ENCODE results near the gene FCN1.
"Not testable (repeated sequence)": the region's sequence is repeated elsewhere in the genome, so short reads cannot be mapped to it uniquely, and the experiment has no call there.

FCN1 gene

DNA sequence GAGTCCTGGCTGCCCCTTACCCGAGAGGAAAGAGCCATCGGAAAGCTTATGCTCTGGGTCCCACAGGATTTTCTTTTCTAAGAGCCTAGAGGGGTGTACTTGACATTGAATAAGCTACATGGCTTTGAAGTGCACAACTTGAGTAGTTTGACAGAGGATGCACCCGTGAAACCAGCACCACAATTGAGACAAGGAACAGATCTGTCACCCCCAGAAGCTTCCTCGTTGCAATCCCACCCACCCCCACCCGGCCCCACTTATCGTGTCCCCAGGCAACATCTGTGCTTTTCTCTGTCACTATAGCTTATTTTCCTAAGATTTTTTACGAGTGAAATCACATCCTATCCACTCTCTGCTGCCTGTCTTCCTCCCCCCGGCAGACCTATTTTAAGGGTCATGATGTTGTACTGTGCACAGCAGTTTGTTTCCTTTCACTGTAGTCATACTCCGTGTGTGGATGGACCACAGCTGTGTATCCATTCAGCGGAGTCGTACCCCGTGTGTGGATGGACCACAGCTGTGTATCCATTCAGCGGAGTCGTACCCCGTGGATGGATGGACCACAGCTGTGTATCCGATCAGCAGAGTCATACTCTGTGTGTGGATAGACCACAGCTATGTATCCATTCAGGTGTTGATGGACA, 45.9 kb downstream of the FCN1 start:
- DNase-seq (ENCODE audit: low read depth), result no peak

DNA sequence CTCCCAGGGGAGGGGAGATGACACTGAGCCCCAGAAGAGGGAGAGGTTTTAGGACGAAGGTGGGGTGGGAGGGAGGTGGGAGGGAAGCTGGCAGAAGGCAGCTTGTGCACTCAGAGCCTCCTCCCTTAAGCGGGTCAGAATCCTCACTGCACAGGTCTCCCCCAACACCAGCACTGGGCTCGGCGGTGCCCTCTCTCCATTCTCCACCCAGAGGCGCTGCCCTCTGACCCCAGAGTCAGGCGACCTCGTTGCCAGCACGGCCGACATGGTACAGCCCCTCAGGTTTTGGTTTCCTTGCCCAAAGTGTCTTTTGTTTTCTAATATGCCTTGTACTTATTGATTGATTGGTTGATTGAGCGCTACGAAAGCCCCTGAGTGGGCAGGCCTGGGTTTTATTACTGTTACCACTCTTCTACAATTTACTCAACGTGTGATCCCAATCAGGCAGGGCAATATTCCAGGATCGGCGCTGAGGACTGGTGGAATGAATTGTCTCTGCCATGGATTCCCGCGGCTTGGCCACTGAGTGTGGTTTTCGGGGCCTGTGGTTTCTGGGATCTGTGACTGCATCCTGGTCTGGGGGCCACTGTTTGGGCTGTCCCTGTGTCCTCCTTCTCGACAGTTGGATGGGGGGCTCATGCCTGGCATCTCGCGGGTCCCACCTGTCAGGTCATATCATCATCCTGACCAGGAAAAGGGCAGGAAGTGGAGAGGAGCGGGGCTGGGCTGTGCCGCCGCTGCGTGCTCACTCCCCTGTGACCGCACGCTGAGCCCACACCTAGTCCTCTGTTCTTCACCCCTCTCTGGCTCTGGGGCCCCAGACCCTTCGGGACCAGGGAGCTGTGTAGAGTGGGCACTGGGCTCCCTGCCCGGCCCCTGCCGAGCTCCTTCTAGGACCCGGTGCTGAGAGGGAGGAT, 46.7 kb downstream of the FCN1 start:
- no peak for DNase-seq (ENCODE audit: low read depth)

DNA sequence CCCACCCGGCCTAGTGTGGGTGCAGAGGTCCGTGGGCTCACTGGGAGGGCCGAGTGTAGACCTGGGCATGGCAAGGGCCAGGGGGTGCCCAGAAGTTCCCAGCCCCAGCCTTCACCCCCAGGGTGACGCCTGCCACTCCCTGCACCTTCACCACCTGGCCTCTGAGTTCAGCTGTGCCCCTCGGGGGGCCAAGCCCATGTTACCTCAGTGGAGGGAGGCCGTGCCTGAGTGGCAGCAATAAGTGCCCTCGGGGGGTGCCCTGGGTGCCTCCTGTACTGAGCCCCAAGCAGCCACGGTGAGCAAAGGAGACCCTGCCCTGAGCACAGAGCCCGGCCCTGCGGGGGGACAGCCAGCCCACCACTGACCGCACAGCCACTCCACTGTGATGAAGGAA, 47.4 kb downstream of the FCN1 start:
- no peak for DNase-seq (ENCODE audit: low read depth)

DNA sequence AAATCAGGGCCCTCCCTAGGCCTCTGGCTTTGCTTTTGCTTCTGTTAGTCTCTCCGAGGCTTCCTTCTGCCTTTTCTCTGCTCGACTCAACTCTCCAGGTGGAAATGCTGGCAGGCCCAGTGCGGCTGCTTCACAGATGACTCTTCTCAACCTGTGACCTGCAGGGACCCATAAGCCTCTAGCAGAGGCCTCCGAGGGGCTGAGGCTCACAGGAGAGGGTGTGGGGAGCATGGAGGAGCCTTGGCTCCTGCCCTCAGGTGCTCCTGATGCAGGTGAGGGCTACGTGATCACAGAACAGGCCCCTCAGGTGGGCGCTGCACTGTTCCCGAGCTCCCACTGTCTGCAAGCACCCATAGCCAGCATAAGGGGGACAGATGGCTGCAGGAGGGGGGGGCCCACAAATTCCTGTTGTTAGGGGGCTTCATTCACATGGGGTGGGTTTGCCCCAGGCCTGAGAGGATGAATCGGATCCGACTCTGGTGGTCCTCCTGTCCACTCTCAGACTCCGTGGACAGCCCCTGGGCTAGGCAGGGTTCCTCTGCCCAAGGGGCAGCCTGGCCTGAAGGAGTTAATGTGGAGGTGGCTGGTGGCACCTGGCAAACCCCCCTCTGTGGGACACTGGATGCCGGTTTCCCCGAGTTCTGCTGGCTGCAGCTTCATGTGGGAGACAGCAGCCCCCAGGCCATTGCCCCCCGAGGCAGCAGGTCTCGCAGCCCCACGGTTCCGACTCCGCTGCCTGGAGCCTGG, 48.0 kb downstream of the FCN1 start:
- no peak for DNase-seq (ENCODE audit: low read depth)

GRCh38 chr9:134868751-134869553, 48.8 kb downstream of the FCN1 start:
- no peak for DNase-seq (ENCODE audit: low read depth)

DNA sequence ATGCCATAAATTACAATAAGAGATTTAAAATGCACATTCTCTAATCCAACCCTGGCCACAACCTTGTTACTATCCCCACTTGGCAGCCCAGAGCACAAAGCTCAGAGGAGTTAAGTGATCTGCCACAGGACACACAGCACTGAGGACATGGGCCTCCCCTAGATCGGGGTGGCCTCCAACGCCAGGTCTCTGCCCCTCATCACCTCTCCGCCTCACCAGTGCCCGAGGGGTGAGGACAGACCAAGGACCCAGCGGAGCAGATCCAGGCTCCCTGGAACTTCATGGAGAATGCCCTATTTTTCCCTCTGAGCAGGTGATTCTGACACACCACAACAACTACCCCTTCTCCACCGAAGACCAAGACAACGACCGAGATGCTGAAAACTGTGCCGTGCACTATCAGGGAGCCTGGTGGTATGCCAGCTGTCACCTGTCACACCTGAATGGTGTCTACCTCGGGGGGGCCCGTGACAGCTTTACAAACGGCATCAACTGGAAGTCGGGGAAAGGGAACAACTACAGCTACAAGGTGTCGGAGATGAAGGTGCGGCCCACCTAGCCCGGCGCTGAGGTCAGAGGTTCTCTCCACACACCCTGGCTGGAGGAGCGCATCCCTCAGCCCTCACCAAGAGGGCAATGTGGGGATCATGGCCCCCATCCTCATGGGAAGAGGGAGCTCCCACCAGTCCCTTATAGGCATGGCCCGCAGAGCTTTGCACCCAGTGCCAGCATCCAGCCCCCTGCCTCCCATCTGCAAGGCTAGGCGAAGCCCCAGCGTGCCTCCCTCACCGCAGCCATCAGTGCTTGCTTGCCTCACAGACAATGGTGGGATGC, 49.6 kb downstream of the FCN1 start:
- DNase-seq (ENCODE audit: low read depth), result no peak

DNA sequence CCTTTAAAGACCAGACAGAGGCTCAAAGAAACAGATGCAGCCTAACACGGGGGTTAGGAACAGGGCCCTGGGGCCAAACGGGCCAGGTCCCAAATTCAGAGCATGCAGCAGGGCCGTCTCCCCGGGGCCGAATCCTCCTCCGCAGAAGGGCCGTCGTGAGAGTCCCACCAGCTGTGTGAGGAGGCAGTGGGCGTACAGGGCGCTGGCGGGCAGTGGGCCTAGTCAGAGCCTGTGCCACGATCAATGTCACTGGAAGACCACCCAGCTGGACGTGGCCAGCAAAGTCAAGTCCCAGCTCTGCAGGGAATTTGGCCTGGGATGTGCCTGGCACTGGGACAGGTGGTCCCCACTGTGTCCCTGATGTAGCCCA, 52.9 kb downstream of the FCN1 start:
- no peak for DNase-seq (ENCODE audit: low read depth)

GRCh38 chr9:134863941-134864820, 53.5 kb downstream of the FCN1 start:
- no peak for DNase-seq (ENCODE audit: low read depth)

DNA sequence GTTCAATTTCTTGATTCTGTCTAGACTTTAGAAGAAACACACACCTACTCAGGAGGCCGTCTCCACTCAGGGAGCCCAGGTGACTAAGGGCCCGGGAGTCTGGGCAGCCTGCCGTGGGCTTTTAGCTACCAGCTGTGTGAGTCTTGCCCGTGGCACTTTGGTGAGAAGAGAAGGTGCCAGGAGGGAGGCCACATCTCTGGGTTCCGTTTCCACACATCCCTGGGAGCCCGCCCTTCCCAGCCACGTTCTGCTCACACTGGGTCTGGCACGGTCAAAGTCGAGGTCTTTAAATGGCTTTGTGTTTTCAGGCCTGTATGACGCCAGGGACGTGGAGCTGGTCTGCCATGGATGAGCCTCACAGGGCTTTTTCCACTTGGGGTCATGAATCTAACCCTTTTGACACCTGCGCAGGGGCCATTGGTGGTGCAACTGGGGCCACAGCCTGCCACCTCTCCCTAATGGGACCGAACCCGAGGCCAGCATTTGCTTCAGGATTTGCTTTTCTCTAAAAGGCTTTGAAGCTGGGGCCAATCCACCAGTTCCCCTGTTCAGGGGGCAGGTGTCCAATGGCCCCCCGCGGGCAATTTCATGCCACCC, 54.3 kb downstream of the FCN1 start:
- DNase-seq (ENCODE audit: low read depth), result no peak

DNA sequence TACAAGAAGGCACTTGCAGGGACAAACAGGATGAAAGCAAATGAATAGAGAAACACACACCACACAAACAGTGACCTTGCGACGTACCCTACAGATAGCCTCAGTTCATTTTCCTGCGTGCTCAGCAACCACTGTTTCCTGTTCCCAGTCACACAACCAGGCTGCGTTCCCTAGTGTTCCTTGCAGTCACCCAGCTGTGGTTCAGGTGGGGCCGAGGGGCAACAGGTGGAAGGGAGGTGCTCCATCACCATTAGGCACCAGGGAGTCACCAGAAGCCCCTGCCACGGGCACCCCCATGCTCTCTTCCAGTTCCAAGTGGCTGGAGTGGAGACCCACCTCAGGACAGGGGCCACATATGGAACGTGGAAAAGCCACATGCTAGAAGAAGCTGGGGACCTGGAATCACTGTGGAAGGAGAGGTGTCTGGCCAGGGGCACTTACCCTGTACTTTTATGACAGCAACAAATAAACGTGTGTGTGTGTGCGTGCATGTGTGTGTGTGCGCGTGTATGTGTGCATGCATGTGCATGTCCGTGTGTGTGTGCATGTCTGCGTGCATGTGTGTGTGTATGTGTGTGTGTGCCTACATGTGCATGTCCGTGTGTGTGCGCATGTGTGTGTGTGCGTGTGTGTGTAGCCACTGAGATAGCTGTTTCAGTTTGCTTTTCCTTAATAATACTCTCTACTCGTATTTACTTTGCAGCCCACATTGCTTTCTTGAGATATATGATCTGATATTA, 55.9 kb downstream of the FCN1 start:
- no peak for DNase-seq (ENCODE audit: low read depth)

GRCh38 chr9:134860510-134860909, 57.2 kb downstream of the FCN1 start:
- no peak for DNase-seq (ENCODE audit: low read depth)

DNA sequence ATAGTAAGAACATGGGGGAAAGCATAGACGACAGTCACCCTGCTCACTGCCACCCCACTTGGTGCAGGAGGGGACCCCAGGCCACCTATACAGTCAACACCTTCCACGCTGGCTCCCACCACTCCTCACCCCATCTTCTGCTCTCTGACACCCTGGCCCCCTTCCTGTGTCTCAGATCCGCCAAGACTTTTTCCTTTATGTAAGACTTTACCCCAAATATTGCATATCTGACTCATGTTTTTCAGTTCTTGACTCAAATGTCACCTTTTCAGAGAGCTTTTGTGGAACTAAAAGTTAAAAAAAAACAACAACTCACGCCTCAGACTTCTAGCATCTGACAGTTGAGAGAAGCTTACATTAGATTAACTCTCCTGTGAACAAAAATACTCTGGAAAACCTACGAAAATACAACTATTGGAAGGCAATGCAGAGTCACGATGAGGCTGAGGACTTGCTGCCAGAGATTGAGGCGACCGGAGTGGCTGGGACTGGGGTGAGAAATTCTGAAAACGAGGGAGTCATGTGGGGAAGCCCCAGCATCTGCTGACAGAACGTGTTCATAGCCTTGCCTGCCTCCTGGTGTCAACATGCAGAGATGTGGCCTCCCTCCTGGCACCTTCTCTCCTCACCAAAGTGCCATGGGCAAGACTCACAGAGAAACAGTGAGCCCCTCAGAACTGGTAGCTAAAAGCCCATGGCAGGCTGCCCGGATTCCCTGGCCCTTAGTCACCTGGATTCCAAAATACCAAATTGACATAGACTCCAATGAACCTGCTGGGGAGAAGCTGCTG, 59.5 kb downstream of the FCN1 start:
- DNase-seq (ENCODE audit: low read depth), result no peak

- DNase-seq (ENCODE audit: low read depth), result not testable (repeated sequence)
These were observed 60.3 kb downstream of the FCN1 start for GRCh38 chr9:134857451-134857850.

- DNase-seq (ENCODE audit: low read depth), result no peak
These were observed 61.8 kb downstream of the FCN1 start for GRCh38 chr9:134855900-134856377.
